GDM1 (cell line): Measurements from ENCODE around the gene TRIO.

Source experiments
- DNase-seq: peaks from one replicate; lab custom pipeline; 2025; lab: John Stamatoyannopoulos, UW

TRIO gene

DNA sequence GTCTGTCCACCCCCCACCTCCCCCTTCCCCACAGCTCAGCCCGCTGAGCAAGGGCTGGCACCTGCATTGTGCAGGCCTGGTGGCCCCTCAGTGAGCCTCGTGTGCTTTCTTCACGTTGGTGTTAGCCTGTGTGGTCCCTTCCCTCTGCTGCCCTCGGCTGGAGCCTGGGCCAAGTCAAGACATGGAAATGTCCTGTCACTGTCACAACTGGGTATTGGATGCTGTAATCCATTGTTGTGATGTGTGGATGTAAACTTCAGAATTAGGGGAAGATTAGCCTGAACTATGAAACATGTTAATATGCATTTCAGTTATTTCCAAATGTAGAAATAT is 103.9 kb downstream of the TRIO start:
- DNase-seq = no peak

GRCh38 chr5:14249258-14250082 is 106.3 kb downstream of the TRIO start:
- DNase-seq = no peak

- no peak for DNase-seq
Measured at GRCh38 chr5:14250084-14250695, 107.0 kb downstream of the TRIO start.

GRCh38 chr5:14250748-14251701 is 107.9 kb downstream of the TRIO start:
- DNase-seq = peak; percentile 17

DNA sequence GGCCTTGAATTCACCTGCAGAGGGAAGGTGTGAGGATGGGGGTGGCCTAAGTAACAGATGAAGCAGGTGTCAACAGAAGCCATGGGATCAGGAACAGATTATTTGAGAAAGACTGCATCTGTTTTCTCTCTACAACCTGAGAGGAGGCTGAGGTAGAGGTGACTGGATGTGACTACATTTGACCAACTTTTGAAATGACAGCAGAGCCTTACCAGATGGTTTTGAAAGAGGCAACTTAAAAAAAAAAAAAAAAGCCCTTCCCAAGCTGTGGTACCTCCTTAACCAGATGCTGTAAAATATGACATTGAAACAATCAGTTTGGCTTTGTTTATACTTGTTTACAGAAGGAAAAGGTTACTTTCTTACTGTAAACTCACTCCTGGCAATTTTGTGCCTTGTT is 108.6 kb downstream of the TRIO start:
- DNase-seq = no peak

- DNase-seq = no peak
Measured at GRCh38 chr5:14252793-14253192, 109.7 kb downstream of the TRIO start.

- no peak for DNase-seq
Measured at GRCh38 chr5:14254686-14255085, 111.5 kb downstream of the TRIO start.

DNA sequence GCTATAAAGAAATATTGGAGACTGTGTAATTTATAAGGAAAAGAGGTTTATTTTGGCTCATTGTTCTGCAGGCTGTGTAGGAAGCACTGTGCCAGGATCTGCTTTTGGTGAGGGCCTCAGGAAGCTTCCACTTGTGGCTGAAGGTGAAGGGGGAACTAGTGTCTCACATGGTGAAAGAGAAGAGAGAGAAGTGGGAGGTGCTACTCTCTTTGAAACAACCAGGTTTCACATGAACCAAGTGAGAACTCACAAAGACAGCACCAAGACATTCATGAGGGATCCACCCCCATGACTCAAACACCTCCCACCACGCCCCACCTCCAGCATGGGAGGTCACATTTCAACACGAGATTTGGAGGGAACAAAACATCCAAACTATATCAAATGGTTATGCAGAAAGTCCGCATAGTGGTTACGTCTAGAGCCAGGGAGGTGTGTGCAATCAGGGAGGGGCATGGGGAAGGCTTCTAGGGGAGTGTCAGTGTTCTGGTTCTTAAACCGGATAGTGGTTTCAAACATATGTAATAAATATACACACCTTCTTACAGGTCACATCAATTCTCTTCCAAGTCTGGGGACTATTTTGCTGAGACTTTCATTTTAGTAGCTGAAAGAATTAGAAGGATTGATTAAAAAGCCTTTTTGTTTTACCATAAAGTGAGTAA is 113.0 kb downstream of the TRIO start:
- no peak for DNase-seq

DNA sequence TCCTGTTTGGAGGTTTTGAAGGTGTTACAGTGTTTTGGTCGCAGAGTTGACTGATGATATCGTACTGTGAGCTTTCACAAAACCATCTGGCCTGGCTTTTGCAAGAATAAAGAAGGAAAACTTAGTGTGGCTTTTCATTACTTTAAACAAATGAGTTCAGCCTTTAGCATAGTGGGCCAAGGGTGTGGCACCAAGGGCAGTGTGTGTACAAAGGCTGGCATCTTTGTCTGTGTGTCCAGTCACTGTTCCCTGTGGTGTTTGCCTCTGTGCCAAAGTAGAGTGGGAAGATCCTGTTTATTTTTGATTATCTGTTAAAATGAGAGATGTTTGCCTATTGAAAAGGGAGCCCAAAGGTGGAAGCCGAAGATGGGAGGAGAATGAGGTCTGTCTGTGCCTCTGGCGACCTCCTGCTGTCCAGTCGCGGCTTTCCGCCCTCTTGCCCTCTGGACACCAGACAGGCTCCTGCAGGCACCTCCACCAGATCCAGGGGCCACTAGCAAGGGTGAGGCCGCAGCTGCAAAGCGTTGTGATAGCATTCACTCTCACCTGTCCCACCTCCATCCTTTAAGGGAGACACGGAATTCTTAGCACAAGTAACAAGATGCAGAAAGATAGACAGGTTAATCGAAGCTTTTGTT is 113.7 kb downstream of the TRIO start:
- no peak for DNase-seq

- DNase-seq = no peak
Measured at GRCh38 chr5:14257995-14258403, 114.9 kb downstream of the TRIO start.

DNA sequence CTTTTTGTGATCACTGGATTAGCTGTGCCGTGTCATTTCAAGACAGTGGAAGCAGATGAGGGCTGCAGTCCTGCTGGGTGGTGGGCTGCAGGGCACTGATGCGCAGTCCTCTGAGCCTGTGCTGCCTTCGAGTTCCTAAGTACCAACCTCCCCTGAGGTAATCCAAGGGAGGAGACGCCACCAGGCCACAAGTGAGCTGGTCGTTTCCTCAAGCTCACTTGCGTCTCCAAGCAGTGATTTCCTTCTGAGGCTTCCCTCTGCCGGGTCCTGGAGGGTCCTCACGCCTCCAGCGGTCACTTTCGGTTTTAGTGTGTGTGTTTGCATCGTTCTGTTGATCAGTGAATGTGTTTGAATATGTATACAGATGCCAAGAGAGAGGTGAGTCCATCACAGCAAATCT is 115.7 kb downstream of the TRIO start:
- DNase-seq = no peak

DNA sequence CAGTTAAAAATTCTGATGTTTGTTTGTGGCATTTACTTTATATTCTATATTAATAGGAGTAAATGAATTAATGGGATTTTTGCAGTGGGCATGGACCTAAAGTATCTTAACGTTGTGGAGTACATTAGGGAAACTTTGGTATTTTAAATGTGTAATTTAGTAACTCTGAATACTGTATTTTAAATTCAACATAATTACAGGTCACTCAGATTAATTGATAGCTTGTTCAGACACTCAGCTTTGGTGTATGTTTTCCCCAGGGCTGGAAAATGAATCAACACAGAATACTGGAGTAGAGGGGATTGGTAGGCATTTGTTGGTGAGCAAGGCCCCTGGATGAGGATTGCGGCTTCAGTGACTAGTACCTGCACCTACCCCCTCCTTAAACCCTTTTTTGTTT is 117.5 kb downstream of the TRIO start:
- no peak for DNase-seq

DNA sequence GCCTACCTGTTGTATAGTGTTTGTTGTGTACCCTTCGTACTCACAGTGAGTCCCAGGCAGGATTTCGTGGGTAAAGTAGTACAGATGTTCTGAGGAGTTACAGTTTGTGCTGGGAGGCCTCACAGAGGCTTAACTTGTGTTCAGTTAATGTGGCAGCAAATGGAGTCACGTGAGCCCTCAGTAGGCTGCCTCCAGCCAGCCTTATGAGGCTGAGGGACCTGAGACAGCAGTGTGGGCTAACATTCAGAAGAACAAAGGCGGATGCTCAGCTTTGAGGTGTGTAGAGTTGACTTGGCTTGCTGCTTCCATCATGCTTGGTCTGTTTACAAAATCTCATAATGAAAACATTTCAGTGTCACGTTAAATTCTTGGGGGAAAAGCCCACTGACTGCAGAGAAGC is 118.1 kb downstream of the TRIO start:
- DNase-seq = no peak

GRCh38 chr5:14261856-14262611 is 118.9 kb downstream of the TRIO start:
- no peak for DNase-seq

GRCh38 chr5:14263113-14263512 is 120.0 kb downstream of the TRIO start:
- no peak for DNase-seq

DNA sequence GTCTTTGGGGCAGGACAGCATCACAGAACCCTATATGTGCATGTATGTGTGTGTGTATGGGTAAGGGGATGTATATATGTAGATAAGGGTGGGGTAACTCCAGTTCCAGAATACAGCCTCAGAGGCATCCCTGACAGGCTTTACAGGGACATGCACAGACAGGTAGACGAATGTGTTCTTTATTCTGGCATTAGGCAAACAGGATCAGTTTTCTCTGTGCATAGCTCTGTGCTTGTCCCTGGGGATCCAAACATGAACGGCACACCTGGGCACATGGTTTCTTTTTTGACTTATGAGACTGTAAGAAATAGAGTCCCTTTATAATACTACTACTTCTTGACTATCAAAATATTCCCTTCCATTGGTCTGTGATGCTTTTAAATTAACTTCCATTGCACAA is 120.6 kb downstream of the TRIO start:
- DNase-seq = no peak

DNA sequence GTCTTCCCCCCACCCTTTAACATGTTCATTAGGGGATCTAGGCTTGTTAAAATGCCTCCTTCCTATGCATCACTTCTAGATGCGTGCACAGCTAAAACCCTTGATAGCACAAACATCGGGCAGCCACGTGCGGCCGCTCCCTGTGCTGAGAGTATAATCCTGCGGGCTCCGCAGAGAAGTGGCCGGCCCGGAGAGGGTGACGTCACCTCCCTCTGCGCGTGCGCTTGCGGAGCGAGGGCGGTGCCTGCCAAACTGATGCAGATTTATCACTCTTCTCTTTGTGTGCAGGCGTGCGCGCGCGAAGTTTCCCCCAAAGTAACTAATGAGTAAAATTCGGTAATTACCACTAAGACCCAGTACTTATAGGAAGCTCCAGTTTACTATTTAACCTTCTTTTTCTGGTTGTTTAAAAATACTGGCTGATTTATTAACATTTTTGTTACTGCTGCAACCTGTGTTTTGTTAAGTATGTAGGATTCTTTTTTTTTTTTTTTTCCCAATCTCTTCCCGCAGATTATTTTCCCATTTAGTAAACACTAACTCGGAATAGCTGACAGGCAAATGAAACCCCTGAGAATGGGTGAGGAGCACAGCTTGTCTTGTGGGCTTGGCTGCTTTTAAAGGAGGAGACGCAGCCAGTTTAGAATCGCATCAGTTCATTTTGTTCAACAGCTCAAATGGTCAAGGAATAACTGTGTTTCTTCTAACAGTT is 121.6 kb downstream of the TRIO start:
- peak; percentile 68 for DNase-seq

DNA sequence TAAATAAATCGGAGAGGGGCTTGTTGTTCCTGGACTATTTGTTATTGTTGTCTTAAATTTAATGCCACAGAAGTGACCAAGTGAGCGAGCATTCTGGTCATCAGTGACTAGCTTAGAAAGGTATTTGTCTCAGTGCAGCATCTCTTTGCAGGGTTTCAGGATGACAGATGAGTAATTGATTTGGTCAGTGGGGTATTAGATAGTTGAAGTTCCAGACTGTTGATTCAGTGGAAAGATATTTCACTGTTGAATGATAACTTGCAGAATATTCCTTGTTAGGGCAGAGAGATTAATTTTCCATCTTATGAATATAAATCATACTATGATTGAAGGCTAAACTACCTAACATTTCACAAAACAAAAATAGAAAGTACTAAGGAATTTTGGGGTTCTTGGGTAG is 122.4 kb downstream of the TRIO start:
- no peak for DNase-seq

- DNase-seq = no peak
Measured at GRCh38 chr5:14266171-14266570, 123.0 kb downstream of the TRIO start.

GRCh38 chr5:14266686-14267085 is 123.5 kb downstream of the TRIO start:
- DNase-seq = no peak
